ENCODE results near the gene CCDC24.

The CCDC24 gene

DNA sequence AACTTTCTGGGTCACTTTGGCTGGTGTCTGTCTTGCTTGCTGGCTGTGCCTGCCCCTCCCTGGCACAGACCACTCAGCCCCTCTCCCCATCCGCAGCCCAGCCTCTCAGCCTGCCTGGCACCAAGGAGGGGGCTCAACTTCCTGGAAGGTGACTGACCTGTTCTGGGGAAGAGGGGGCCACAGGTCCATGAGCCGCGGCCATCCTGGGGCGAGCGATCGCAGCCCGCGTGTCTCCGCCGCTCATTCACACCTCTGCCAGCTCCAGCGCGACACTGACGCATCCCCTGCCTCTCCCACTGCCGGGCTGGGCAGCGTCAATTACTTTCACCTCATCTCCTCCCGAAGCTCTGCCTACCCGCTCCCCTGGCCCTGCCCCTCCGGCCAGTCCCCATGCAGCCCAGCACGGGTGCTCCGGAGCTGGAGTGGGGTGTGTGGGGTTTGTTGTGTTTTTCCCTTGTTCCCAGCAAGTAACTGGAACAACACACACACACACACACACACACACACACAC lies 25.5 kb downstream of the CCDC24 start:
- Histone ChIP-seq H3K4me1 (ENCODE audit: low read length) (no peaks in the 10 kb centered on the region), H3K9me2 (replicated peaks; ENCODE audit: insufficient read depth, low read length) (no peaks in the 10 kb centered on the region), H3K9ac (ENCODE audit: low read length) (no peak overlapping the region), H3K27me3 (replicated peaks; ENCODE audit: insufficient read depth, low read length) (no peaks in the 10 kb centered on the region), H4K20me1 (ENCODE audit: insufficient read depth, low read length) (no peaks in the 10 kb centered on the region), H2AFZ (ENCODE audit: low read length) (no peak overlapping the region), H3K4me2 (ENCODE audit: low read depth, low read length) (no peak overlapping the region), H3F3A (ENCODE audit: insufficient read depth, low read length) (no peaks in the 10 kb centered on the region), H3K36me3 (replicated peaks; ENCODE audit: insufficient read depth, low read length) (no peaks in the 10 kb centered on the region), H3K27ac (ENCODE audit: low read length) (no peak overlapping the region), H3K9me3 (replicated peaks; ENCODE audit: insufficient read depth, low read length) (no peaks in the 10 kb centered on the region), H3K4me3 (ENCODE audit: low read length) (no peak overlapping the region), H3K79me2 (ENCODE audit: low read length) (no peaks in the 10 kb centered on the region)
- TF ChIP-seq, protein P1, sequence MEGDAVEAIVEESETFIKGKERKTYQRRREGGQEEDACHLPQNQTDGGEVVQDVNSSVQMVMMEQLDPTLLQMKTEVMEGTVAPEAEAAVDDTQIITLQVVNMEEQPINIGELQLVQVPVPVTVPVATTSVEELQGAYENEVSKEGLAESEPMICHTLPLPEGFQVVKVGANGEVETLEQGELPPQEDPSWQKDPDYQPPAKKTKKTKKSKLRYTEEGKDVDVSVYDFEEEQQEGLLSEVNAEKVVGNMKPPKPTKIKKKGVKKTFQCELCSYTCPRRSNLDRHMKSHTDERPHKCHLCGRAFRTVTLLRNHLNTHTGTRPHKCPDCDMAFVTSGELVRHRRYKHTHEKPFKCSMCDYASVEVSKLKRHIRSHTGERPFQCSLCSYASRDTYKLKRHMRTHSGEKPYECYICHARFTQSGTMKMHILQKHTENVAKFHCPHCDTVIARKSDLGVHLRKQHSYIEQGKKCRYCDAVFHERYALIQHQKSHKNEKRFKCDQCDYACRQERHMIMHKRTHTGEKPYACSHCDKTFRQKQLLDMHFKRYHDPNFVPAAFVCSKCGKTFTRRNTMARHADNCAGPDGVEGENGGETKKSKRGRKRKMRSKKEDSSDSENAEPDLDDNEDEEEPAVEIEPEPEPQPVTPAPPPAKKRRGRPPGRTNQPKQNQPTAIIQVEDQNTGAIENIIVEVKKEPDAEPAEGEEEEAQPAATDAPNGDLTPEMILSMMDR (IDR thresholded peaks at IDR 0.05; ENCODE audit: low read length) = no peak
- TF ChIP-seq EZH2phosphoT487 (IDR thresholded peaks at IDR 0.05; ENCODE audit: low read length) (no peak), EZH2 (optimal IDR thresholded peaks at IDR 0.05; ENCODE audit: low read depth, low read length) (no peak)
- no peak for DNase-seq

DNA sequence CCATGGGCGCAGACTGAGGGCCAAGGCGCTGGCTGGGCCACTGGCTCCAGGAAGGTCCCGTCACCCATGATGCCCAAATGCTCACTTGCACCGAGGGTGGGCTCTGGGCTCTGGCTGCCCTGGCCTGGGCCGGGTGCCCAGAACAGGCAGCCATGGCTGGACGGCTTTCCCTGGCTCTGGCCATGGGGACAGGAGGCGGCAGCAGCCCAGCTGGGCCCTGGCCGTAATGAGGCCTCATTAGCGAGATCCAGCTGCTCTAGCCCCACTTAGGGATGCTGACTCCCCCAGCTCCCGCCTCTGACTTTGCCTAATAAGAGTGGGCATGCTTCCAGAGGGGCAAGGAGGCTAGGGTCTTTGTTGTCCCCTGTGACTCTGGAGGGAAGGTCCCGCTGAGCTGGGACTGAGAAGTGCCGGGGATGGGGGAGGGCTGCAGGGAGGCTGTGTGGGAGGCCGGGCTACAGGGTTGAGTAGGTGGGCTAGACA lies 28.1 kb downstream of the CCDC24 start:
- H3K4me2 ChIP-seq (ENCODE audit: low read depth, low read length) = no peak overlapping the region

DNA sequence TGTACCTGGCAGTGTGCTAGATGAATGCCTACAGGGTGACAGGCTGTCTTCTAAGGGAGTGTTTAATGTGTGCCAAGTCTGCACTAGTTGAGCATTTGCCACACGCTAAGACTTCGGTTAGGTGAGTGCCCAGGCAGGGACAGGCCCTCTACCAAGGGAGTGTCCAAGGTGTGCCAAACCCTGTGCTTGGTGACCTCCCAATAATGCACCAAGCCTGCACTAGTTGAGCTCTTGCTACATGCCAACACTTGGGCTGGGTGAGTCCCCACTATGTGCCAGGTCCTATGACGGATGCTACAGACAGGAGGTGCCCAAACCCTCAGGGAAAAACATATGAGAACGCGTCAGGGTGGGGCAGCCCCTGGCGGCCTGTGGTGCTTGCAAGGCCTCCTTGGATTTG lies 29.1 kb downstream of the CCDC24 start:
- Histone ChIP-seq H3F3A (ENCODE audit: insufficient read depth, low read length) (no peaks in the 10 kb centered on the region), H4K20me1 (ENCODE audit: insufficient read depth, low read length) (no peaks in the 10 kb centered on the region), H3K36me3 (replicated peaks; ENCODE audit: insufficient read depth, low read length) (no peaks in the 10 kb centered on the region), H3K27me3 (replicated peaks; ENCODE audit: insufficient read depth, low read length) (no peaks in the 10 kb centered on the region), H3K27ac (ENCODE audit: low read length) (no peak overlapping the region), H2AFZ (ENCODE audit: low read length) (no peak overlapping the region), H3K79me2 (ENCODE audit: low read length) (no peaks in the 10 kb centered on the region), H3K9me3 (replicated peaks; ENCODE audit: insufficient read depth, low read length) (no peaks in the 10 kb centered on the region), H3K4me1 (ENCODE audit: low read length) (no peaks in the 10 kb centered on the region), H3K9ac (ENCODE audit: low read length) (no peak overlapping the region), H3K4me2 (ENCODE audit: low read depth, low read length) (no peak overlapping the region), H3K4me3 (ENCODE audit: low read length) (no peak overlapping the region), H3K9me2 (replicated peaks; ENCODE audit: insufficient read depth, low read length) (no peaks in the 10 kb centered on the region)
- no peak for DNase-seq
- TF ChIP-seq EZH2 (optimal IDR thresholded peaks at IDR 0.05; ENCODE audit: low read depth, low read length) (no peak), EZH2phosphoT487 (IDR thresholded peaks at IDR 0.05; ENCODE audit: low read length) (no peak)
- TF ChIP-seq, protein P1 (IDR thresholded peaks at IDR 0.05; ENCODE audit: low read length) = no peak

More for the DNA sequence above, 28.1 kb downstream of the CCDC24 start:
- H3K4me3 ChIP-seq (ENCODE audit: low read length) = no peak overlapping the region
- no peaks in the 10 kb centered on the region for H3F3A ChIP-seq (ENCODE audit: insufficient read depth, low read length)
- no peaks in the 10 kb centered on the region for H3K27me3 ChIP-seq (replicated peaks; ENCODE audit: insufficient read depth, low read length)
- H3K9me2 ChIP-seq (replicated peaks; ENCODE audit: insufficient read depth, low read length) = no peaks in the 10 kb centered on the region
- no peaks in the 10 kb centered on the region for H4K20me1 ChIP-seq (ENCODE audit: insufficient read depth, low read length)
- no peaks in the 10 kb centered on the region for H3K9me3 ChIP-seq (replicated peaks; ENCODE audit: insufficient read depth, low read length)
- no peak overlapping the region for H3K27ac ChIP-seq (ENCODE audit: low read length)
- H3K79me2 ChIP-seq (ENCODE audit: low read length) = no peaks in the 10 kb centered on the region
- H3K9ac ChIP-seq (ENCODE audit: low read length) = no peak overlapping the region
- H3K36me3 ChIP-seq (replicated peaks; ENCODE audit: insufficient read depth, low read length) = no peaks in the 10 kb centered on the region
- no peak overlapping the region for H2AFZ ChIP-seq (ENCODE audit: low read length)
- no peak for DNase-seq
- no peaks in the 10 kb centered on the region for H3K4me1 ChIP-seq (ENCODE audit: low read length)
- TF ChIP-seq, protein P1 (IDR thresholded peaks at IDR 0.05; ENCODE audit: low read length) = no peak
- TF ChIP-seq EZH2 (optimal IDR thresholded peaks at IDR 0.05; ENCODE audit: low read depth, low read length) = no peak
- no peak for TF ChIP-seq EZH2phosphoT487 (IDR thresholded peaks at IDR 0.05; ENCODE audit: low read length)

All from MM.1S (cell line).